Common myeloid progenitor, CD34-positive (primary cell): ENCODE measurements around the gene TNFRSF1B.

Source experiments
- CTCF ChIA-PET: fragments of 350-600 bp; sonication (Branson Sonifier 250); formaldehyde crosslinking; loops from one replicate; lab custom pipeline; 2021; ENCODE audit warnings: antibody characterized with exemption; lab: Charles Lee
- POLR2A ChIA-PET: fragments of 350-600 bp; sonication (Branson Sonifier 250); formaldehyde crosslinking; loops from one replicate; lab custom pipeline; 2021; ENCODE audit warnings: antibody characterized with exemption; lab: Charles Lee
- DNase-seq, 3 donors: peaks; one replicate each; pipeline versions ENCODE4 v3.0.0 to v3.0.0-alpha.2; 2013
- H3K27ac ChIP-seq, 2 experiments: 1 replicate in 1 of 2; 2 replicates in 1 of 2; pipeline ENCODE4 v1.7.0; 2013; ENCODE audit warnings: inconsistent platforms in 2 of 2, low read length in 2 of 2, mild to moderate bottlenecking in 2 of 2, low read depth in 1 of 2, moderate library complexity in 1 of 2; ENCODE audit not compliant: severe bottlenecking in 2 of 2, insufficient read depth in 1 of 2, poor library complexity in 1 of 2
- H3K27me3 ChIP-seq, 5 experiments: replicated peaks in 2 of 5; 1 replicate in 3 of 5; 2 replicates in 2 of 5; pipeline versions ENCODE4 v1.6.1 to v1.7.0; 2013; ENCODE audit warnings: low read length in 4 of 5, mild to moderate bottlenecking in 2 of 5, moderate library complexity in 2 of 5, inconsistent platforms in 1 of 5; ENCODE audit not compliant: insufficient read depth in 5 of 5, control insufficient read depth in 4 of 5
- H3K36me3 ChIP-seq, 4 experiments: 1 replicate in 2 of 4; 2 replicates in 2 of 4; pipeline versions ENCODE4 v1.6.1 to v1.7.0; 2013; ENCODE audit warnings: low read length in 3 of 4, control low read depth in 1 of 4, mild to moderate bottlenecking in 1 of 4; ENCODE audit not compliant: control insufficient read depth in 4 of 4, insufficient read depth in 4 of 4
- H3K4me1 ChIP-seq, 4 experiments: 1 replicate in 3 of 4; 2 replicates in 1 of 4; pipeline versions ENCODE4 v1.6.1 to v1.7.1; 2013; ENCODE audit warnings: low read length in 3 of 4, mild to moderate bottlenecking in 3 of 4, control low read depth in 1 of 4, inconsistent platforms in 1 of 4, moderate library complexity in 1 of 4; ENCODE audit not compliant: control insufficient read depth in 4 of 4, insufficient read depth in 4 of 4; ENCODE audit errors: control extremely low read depth in 1 of 4
- H3K4me3 ChIP-seq, 7 experiments: 1 replicate in 4 of 7; 2 replicates in 3 of 7; pipeline versions ENCODE4 v1.5.1 to v1.7.0; 2013; ENCODE audit warnings: mild to moderate bottlenecking in 7 of 7, low read length in 6 of 7, moderate library complexity in 6 of 7, inconsistent platforms in 2 of 7, low read depth in 2 of 7, control low read depth in 1 of 7; ENCODE audit not compliant: insufficient read depth in 4 of 7, control insufficient read depth in 1 of 7; ENCODE audit errors: extremely low read depth in 1 of 7
- H3K9me3 ChIP-seq, 5 experiments: 1 replicate in 4 of 5; 2 replicates in 1 of 5; pipeline versions ENCODE4 v1.6.1 to v1.7.1; 2013; ENCODE audit warnings: low read length in 4 of 5, mild to moderate bottlenecking in 2 of 5, inconsistent platforms in 1 of 5, low read depth in 1 of 5, moderate library complexity in 1 of 5; ENCODE audit not compliant: control insufficient read depth in 4 of 5, insufficient read depth in 2 of 5; ENCODE audit errors: control extremely low read depth in 1 of 5
- WGBS: methylation state at CpG from one replicate; pipeline ENCODE4 v1.1.5; 2013; ENCODE audit not compliant: insufficient coverage; 5-methylcytosine and 5-hydroxymethylcytosine counted together

Gene TNFRSF1B

GRCh38 chr1:12126781-12127180 is 40.0 kb upstream of the TNFRSF1B start:
- no peak overlapping the region for H3K4me3 ChIP-seq
- 96% methylated on average over 9 of the region's 9 CpGs for WGBS
- H3K27ac ChIP-seq, result no peak overlapping the region
- H3K36me3 ChIP-seq, result peaks cover 0 to 2% (median 0%) of the 10 kb centered on the region in 4 experiments
- POLR2A ChIA-PET, result interaction anchor here (0.7 to 1.1 kb wide), 2 partner anchors 71 to 72 kb away, joined by 3 read pairs; no protein-coding TSS in a partner anchor
- CTCF ChIA-PET, result interaction anchor here (1.0 to 11.6 kb wide), 9 partner anchors 15 to 532 kb away, joined by 3 to 213 read pairs (median 8); no protein-coding TSS in a partner anchor
- H3K9me3 ChIP-seq, result no peaks in the 10 kb centered on the region
- H3K4me1 ChIP-seq, result peaks cover 4 to 24% (median 20%) of the 10 kb centered on the region in 4 experiments
- DNase-seq, result no peak
- no peaks in the 10 kb centered on the region for H3K27me3 ChIP-seq

DNA sequence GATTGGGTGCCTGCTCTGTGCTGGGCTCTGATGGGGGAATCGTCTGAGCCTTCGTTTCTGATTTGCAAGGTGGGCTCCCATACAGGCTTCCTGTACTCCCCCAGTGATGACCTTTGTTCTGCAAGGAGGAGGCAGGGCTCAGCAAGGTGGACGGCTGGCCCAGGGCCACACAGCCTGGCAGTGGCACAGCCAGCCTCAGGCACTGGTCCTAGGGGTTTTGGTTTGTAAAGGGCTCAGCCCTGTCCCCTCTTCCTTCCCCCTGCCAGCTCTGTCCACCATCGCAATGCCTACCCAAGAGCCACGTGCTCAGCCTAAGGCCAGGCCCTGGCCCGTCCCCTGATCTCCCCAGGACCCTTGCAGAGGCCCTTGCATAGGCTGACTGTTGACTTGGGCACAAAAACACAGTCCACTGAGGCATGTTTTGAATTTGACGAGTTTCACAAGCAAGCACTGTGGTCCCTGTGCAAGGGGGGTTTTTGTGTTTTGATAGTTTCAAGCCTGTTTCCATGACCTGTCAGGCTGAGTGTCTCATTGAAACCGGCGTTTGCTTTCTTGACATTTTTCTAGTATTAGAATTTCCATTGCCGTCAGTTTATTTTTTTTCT is 39.5 kb upstream of the TNFRSF1B start:
- H3K4me3 ChIP-seq, result no peak overlapping the region
- DNase-seq, result no peak
- WGBS, result 93% methylated on average over 5 of the region's 10 CpGs
- peaks cover 6 to 30% (median 25%) of the 10 kb centered on the region in 4 experiments for H3K4me1 ChIP-seq
- no peaks in the 10 kb centered on the region for H3K36me3 ChIP-seq
- ChIA-PET POLR2A (no interaction called here), CTCF (interaction anchor here (1.0 to 11.6 kb wide), 9 partner anchors 15 to 532 kb away, joined by 3 to 213 read pairs (median 4); no protein-coding TSS in a partner anchor)
- H3K27ac ChIP-seq, result no peak overlapping the region
- no peaks in the 10 kb centered on the region for H3K27me3 ChIP-seq
- H3K9me3 ChIP-seq, result no peaks in the 10 kb centered on the region

- no peak for DNase-seq
- ChIA-PET CTCF (interaction anchor here (0.7 to 11.6 kb wide), 5 partner anchors 21 to 80 kb away, joined by 3 to 213 read pairs (median 63); no protein-coding TSS in a partner anchor), POLR2A (no interaction called here)
- Histone ChIP-seq H3K4me1 (peaks cover 7 to 36% (median 32%) of the 10 kb centered on the region in 4 experiments), H3K27ac (no peak overlapping the region), H3K27me3 (no peaks in the 10 kb centered on the region), H3K36me3 (no peaks in the 10 kb centered on the region), H3K4me3 (no peak overlapping the region), H3K9me3 (no peaks in the 10 kb centered on the region)
- WGBS, result 91% methylated on average over 13 of the region's 15 CpGs
These were observed 38.7 kb upstream of the TNFRSF1B start for GRCh38 chr1:12128120-12128519.

- peaks cover 7 to 40% (median 33%) of the 10 kb centered on the region in 4 experiments for H3K4me1 ChIP-seq
- DNase-seq, result no peak
- CTCF ChIA-PET, result interaction anchor here (2.2 kb wide), 1 partner anchor 79 kb away, joined by 7 read pairs; no protein-coding TSS in a partner anchor
- 92% methylated on average over 6 of the region's 12 CpGs for whole genome bisulfite sequencing
- H3K9me3 ChIP-seq, result no peaks in the 10 kb centered on the region
- no peaks in the 10 kb centered on the region for H3K36me3 ChIP-seq
- POLR2A ChIA-PET, result no interaction called here
- H3K4me3 ChIP-seq, result no peak overlapping the region
- H3K27ac ChIP-seq, result no peak overlapping the region
- H3K27me3 ChIP-seq, result no peaks in the 10 kb centered on the region
These were observed 37.2 kb upstream of the TNFRSF1B start for GRCh38 chr1:12129624-12130023.

GRCh38 chr1:12130466-12131130 is 36.2 kb upstream of the TNFRSF1B start:
- Histone ChIP-seq H3K4me1 (peaks cover 4 to 32% (median 25%) of the 10 kb centered on the region in 4 experiments), H3K27ac (no peak overlapping the region), H3K36me3 (no peaks in the 10 kb centered on the region), H3K4me3 (no peak overlapping the region), H3K27me3 (no peaks in the 10 kb centered on the region), H3K9me3 (no peaks in the 10 kb centered on the region)
- ChIA-PET CTCF (interaction anchor here (2.2 kb wide), 1 partner anchor 78 kb away, joined by 7 read pairs; no protein-coding TSS in a partner anchor), POLR2A (no interaction called here)
- no peak for DNase-seq
- WGBS, result 93% methylated on average over 12 of the region's 13 CpGs

GRCh38 chr1:12132078-12132477 is 34.7 kb upstream of the TNFRSF1B start:
- no peaks in the 10 kb centered on the region for H3K27me3 ChIP-seq
- no peaks in the 10 kb centered on the region for H3K36me3 ChIP-seq
- POLR2A ChIA-PET, result interaction anchor here (0.6 to 1.3 kb wide), 3 partner anchors 52 to 103 kb away, joined by 3 to 4 read pairs (median 3); no protein-coding TSS in a partner anchor
- H3K9me3 ChIP-seq, result no peaks in the 10 kb centered on the region
- no peak overlapping the region for H3K4me3 ChIP-seq
- DNase-seq, result no peak
- WGBS, result 67% methylated on average over 5 of the region's 8 CpGs
- CTCF ChIA-PET, result interaction anchor here (0.8 to 2.2 kb wide), 3 partner anchors 11 to 77 kb away, joined by 3 to 7 read pairs (median 5); no protein-coding TSS in a partner anchor
- peaks cover 4 to 22% (median 14%) of the 10 kb centered on the region in 4 experiments for H3K4me1 ChIP-seq
- no peak overlapping the region for H3K27ac ChIP-seq
